Neural progenitor cell (in vitro differentiated cells): ENCODE data around the gene ALAS1.

Source experiments
- CTCF ChIP-seq: fragments of 200-600 bp; sonication (generic); IDR thresholded peaks from 2 replicates; pipeline ENCODE4 v1.5.1; 2017; ENCODE audit warnings: antibody characterized with exemption, mild to moderate bottlenecking
- EZH2 ChIP-seq: fragments of 200-600 bp; sonication (generic); IDR thresholded peaks from 2 replicates; pipeline ENCODE4 v1.6.1; 2017; ENCODE audit warnings: antibody characterized with exemption, mild to moderate bottlenecking, moderate library complexity

GRCh38 chr3:52150357-52150756 lies 47.6 kb upstream of the ALAS1 start:
- TF ChIP-seq CTCF (no peak), EZH2 (no peak)
